Measurements from ENCODE around the gene SPEG.

GRCh38 chr2:219514836-219515235 is 80.2 kb downstream of the SPEG start:
- TF ChIP-seq EZH2 (IDR thresholded peaks at IDR 0.05; ENCODE audit: insufficient read depth, low read length), result no peak
- TF ChIP-seq CTCF (IDR thresholded peaks at IDR 0.05; ENCODE audit: insufficient read depth, low read depth, low read length), result no peak
